GM23338 (cell line): ENCODE data around the gene ENTHD1. TPM values are rescaled to one million over a fixed set of nuclear protein-coding genes. Genes with fewer than 3 reads are reported as not detected.

Experiments used
- CREB1 ChIP-seq: fragments of 250-450 bp; sonication (Bioruptor Pico); IDR thresholded peaks from 2 replicates; pipeline ENCODE4 v1.5.0; 2020; ENCODE audit warnings: low read depth, mild to moderate bottlenecking, moderate library complexity
- EZH2phosphoT487 ChIP-seq: fragments of 200-600 bp; sonication (generic); IDR thresholded peaks from one replicate; pipeline ENCODE4 v1.8.1; 2018; ENCODE audit warnings: antibody characterized with exemption; ENCODE audit not compliant: unreplicated experiment
- JUNB ChIP-seq: IDR thresholded peaks from one replicate; pipeline ENCODE4 v1.6.1; 2016; ENCODE audit warnings: antibody characterized with exemption; ENCODE audit not compliant: unreplicated experiment
- REST ChIP-seq: IDR thresholded peaks from one replicate; pipeline ENCODE4 v1.6.1; 2018; ENCODE audit warnings: antibody characterized with exemption; ENCODE audit not compliant: unreplicated experiment
- ZNF331 ChIP-seq: fragments of 250-450 bp; sonication (Bioruptor Pico); IDR thresholded peaks from 2 replicates; pipeline ENCODE4 v1.5.0; 2020; ENCODE audit warnings: low read depth, mild to moderate bottlenecking, moderate library complexity
- ZNF462 ChIP-seq: fragments of 250-450 bp; sonication (Bioruptor Pico); IDR thresholded peaks from 2 replicates; pipeline ENCODE4 v1.5.0; 2020; ENCODE audit warnings: mild to moderate bottlenecking, moderate library complexity
- polyA plus RNA-seq: library from polyadenylated mRNA; unstranded; fragments of >200 nt; fragmentation: Nextera tagmentation; extraction: Ambion mirVana; gene quantifications from 2 replicates; pipeline ENCODE4 v1.2.1, GENCODE V29; 2016
- total RNA-seq: library from RNA; depleted of rRNA; stranded (reverse); fragments of >200 nt; shearing (Covaris generic); gene quantifications from 2 replicates; pipeline ENCODE4 v1.2.3, GENCODE V29; 2014

Gene ENTHD1
- total and polyA plus RNA-seq, 2 experiments from 2014 or later, result not detected

- TF ChIP-seq ZNF462 (no peak), JUNB (no peak), CREB1 (CRISPR knock-in tag) (no peak), ZNF331 (CRISPR knock-in tag) (no peak), REST (no peak), EZH2phosphoT487 (no peak)
Observed at GRCh38 chr22:39941601-39942000, 48.0 kb upstream of the ENTHD1 start (continued).
